ENCODE measurements around the gene GPR135.

GPR135 gene

GRCh38 chr14:59417311-59417710, 47.9 kb downstream of the GPR135 start:
- no peak for DNase-seq

GRCh38 chr14:59415836-59416602, 49.2 kb downstream of the GPR135 start:
- DNase-seq = no peak
